ENCODE measurements around the gene ZNF675.
"Not testable (repeated sequence)": the region's sequence is repeated elsewhere in the genome, so short reads cannot be mapped to it uniquely, and the experiment has no call there.

Gene ZNF675

DNA sequence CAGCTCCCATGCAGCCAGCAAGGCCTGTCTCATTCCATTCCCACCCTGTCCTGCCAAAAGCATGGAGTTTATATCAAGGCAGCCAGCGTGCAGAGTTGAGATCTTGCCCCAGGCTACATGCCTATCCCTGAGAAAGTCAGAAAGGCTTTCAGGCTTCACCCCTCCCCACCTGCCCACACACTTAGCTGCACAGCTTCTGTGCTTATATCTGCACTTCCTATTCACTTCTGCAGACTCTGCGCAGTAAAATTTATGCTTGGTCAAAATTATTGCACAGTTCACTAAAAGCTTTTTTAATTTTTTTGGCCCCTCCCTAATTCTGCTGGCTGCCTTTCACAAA lies 12.5 kb upstream of the ZNF675 start:
- peak overlapping the region; percentile 74 for H3K27ac ChIP-seq

GRCh38 chr19:23698711-23699520 lies 11.9 kb upstream of the ZNF675 start:
- CTCF ChIA-PET, result interaction anchor here (0.5 kb wide), 1 partner anchor 21 kb away, joined by 9 read pairs; no protein-coding TSS in a partner anchor
- POLR2A ChIA-PET (ENCODE audit: low non-redundant PET), result no interaction called here
- H3K27ac ChIP-seq, result peak overlapping the region; percentile 74
- DNase-seq (ENCODE audit: low spot score), result peak; percentile 32
- TF ChIP-seq, protein P1, sequence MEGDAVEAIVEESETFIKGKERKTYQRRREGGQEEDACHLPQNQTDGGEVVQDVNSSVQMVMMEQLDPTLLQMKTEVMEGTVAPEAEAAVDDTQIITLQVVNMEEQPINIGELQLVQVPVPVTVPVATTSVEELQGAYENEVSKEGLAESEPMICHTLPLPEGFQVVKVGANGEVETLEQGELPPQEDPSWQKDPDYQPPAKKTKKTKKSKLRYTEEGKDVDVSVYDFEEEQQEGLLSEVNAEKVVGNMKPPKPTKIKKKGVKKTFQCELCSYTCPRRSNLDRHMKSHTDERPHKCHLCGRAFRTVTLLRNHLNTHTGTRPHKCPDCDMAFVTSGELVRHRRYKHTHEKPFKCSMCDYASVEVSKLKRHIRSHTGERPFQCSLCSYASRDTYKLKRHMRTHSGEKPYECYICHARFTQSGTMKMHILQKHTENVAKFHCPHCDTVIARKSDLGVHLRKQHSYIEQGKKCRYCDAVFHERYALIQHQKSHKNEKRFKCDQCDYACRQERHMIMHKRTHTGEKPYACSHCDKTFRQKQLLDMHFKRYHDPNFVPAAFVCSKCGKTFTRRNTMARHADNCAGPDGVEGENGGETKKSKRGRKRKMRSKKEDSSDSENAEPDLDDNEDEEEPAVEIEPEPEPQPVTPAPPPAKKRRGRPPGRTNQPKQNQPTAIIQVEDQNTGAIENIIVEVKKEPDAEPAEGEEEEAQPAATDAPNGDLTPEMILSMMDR (conservative IDR thresholded peaks at IDR 0.05; ENCODE audit: low read depth), result no peak

More for the DNA sequence above, 12.5 kb upstream of the ZNF675 start:
- DNase-seq (ENCODE audit: low spot score), result peak; percentile 57
- ChIA-PET POLR2A (ENCODE audit: low non-redundant PET) (no interaction called here), CTCF (interaction anchor here (0.5 kb wide), 1 partner anchor 22 kb away, joined by 9 read pairs; no protein-coding TSS in a partner anchor)
- TF ChIP-seq, protein P1 (conservative IDR thresholded peaks at IDR 0.05; ENCODE audit: low read depth), result no peak

DNA sequence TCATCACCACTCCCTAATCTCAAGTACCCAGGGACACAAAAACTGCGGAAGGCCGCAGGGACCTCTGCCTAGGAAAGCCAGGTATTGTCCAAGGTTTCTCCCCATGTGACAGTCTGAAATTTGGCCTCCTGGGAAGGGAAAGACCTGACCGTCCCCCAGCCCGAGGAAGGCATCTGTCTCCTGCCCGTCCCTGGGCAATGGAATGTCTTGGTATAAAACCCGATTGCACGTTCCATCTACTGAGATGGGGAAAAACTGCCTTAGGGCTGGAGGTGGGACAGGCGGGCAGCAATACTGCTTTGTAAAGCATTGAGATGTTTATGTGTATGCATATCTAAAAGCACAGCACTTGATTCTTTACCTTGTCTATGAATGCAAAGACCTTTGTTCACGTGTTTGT lies 5.9 kb upstream of the ZNF675 start:
- POLR2A ChIA-PET (ENCODE audit: low non-redundant PET); CTCF ChIA-PET; H3K27ac ChIP-seq; DNase-seq (ENCODE audit: low spot score): not testable (repeated sequence)

DNA sequence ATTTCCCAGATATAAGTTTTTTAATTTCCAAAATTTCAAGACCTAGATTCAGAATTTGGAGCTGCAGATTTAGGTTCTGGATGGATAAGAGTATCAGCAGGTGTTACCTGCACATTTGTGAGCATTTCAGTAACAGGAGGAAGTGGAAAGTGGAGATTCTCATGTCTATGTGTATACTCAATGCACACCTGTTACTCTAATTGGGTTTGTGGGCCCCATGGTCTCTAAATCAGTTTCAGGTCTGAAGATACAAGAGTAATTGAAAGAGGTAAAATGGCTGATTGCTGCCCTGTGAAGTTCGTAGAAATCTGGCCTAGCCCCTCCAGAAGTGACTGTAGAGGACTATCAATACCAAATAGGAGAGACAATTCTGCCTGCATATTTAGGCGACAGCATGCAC lies 13.9 kb downstream of the ZNF675 start:
- TF ChIP-seq, protein P1 (conservative IDR thresholded peaks at IDR 0.05; ENCODE audit: low read depth), result no peak
- no peak for DNase-seq (ENCODE audit: low spot score)
- no peak overlapping the region for H3K27ac ChIP-seq
- CTCF ChIA-PET, result no interaction called here
- POLR2A ChIA-PET (ENCODE audit: low non-redundant PET), result no interaction called here

- CTCF ChIA-PET; H3K27ac ChIP-seq; DNase-seq (ENCODE audit: low spot score); POLR2A ChIA-PET (ENCODE audit: low non-redundant PET): not testable (repeated sequence)
These were observed 18.4 kb downstream of the ZNF675 start for GRCh38 chr19:23668606-23669005.

GRCh38 chr19:23665651-23666410 lies 21.2 kb downstream of the ZNF675 start:
- POLR2A ChIA-PET (ENCODE audit: low non-redundant PET), result no interaction called here
- no peak overlapping the region for H3K27ac ChIP-seq
- TF ChIP-seq, protein P1 (conservative IDR thresholded peaks at IDR 0.05; ENCODE audit: low read depth), result no peak
- DNase-seq (ENCODE audit: low spot score), result no peak
- CTCF ChIA-PET, result no interaction called here

- CTCF ChIA-PET; POLR2A ChIA-PET (ENCODE audit: low non-redundant PET); DNase-seq (ENCODE audit: low spot score); H3K27ac ChIP-seq: not testable (repeated sequence)
These were observed 37.2 kb downstream of the ZNF675 start for GRCh38 chr19:23649817-23650216.
